ENCODE measurements around the gene GPC3. TPM values are rescaled to one million over a fixed set of nuclear protein-coding genes. Genes with fewer than 3 reads are reported as not detected.
"Not testable (repeated sequence)": the region's sequence is repeated elsewhere in the genome, so short reads cannot be mapped to it uniquely, and the experiment has no call there.

The GPC3 gene
- total RNA-seq, 2 donors from 2014 or later, result 1.9 to 2.0 TPM

- Histone ChIP-seq H3K9ac (ENCODE audit: low read depth in 2 of 2, low read length in 2 of 2) (no peak overlapping the region), H3K36me3 (no peaks in the 10 kb centered on the region), H3K4me1 (no peaks in the 10 kb centered on the region), H3K4me3 (no peak overlapping the region), H3K27ac (no peak overlapping the region), H3K9me3 (no peaks in the 10 kb centered on the region), H3K27me3 (no peaks in the 10 kb centered on the region)
- intact Hi-C loops (cut with DNase I), result no loop called here
- DNase-seq, result no peak
- TF ChIP-seq, protein P1, sequence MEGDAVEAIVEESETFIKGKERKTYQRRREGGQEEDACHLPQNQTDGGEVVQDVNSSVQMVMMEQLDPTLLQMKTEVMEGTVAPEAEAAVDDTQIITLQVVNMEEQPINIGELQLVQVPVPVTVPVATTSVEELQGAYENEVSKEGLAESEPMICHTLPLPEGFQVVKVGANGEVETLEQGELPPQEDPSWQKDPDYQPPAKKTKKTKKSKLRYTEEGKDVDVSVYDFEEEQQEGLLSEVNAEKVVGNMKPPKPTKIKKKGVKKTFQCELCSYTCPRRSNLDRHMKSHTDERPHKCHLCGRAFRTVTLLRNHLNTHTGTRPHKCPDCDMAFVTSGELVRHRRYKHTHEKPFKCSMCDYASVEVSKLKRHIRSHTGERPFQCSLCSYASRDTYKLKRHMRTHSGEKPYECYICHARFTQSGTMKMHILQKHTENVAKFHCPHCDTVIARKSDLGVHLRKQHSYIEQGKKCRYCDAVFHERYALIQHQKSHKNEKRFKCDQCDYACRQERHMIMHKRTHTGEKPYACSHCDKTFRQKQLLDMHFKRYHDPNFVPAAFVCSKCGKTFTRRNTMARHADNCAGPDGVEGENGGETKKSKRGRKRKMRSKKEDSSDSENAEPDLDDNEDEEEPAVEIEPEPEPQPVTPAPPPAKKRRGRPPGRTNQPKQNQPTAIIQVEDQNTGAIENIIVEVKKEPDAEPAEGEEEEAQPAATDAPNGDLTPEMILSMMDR (IDR thresholded peaks at IDR 0.05), result no peak
Observed at GRCh38 chrX:133992882-133993281, 7.5 kb upstream of the GPC3 start.

DNA sequence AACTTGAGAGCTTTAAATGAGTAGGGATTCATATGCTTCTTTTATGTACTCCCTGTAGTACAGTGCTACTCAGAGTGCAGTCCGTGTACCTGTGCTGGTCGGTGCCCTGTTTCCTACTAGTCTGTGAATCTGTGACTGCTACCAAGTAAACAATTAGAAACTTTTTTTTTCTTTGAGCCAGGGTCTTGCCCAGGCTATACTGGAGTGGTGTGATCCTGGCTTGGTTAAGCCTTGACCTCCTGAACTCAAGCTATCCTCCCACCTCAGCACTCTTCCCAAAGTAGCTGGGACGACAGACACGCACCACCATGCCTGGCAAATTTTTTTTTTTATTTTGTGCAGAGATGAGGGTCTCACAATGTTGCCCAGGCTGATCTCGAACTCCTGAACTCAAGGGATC, 6.4 kb upstream of the GPC3 start:
- Histone ChIP-seq H3K27ac (no peak overlapping the region), H3K36me3 (no peaks in the 10 kb centered on the region), H3K9ac (ENCODE audit: low read depth in 2 of 2, low read length in 2 of 2) (no peak overlapping the region), H3K9me3 (no peaks in the 10 kb centered on the region), H3K4me1 (no peaks in the 10 kb centered on the region), H3K4me3 (no peak overlapping the region), H3K27me3 (no peaks in the 10 kb centered on the region)
- intact Hi-C loops (cut with DNase I), result no loop called here
- no peak for DNase-seq
- TF ChIP-seq, protein P1 (IDR thresholded peaks at IDR 0.05), result no peak

GRCh38 chrX:133991057-133991456, 5.7 kb upstream of the GPC3 start:
- intact Hi-C loops (cut with DNase I); H3K9me3 ChIP-seq; H3K36me3 ChIP-seq; H3K4me1 ChIP-seq; H3K27ac ChIP-seq; H3K4me3 ChIP-seq; H3K9ac ChIP-seq (ENCODE audit: low read depth in 2 of 2, low read length in 2 of 2); H3K27me3 ChIP-seq; DNase-seq: not testable (repeated sequence)

GRCh38 chrX:133989993-133990392, 4.6 kb upstream of the GPC3 start:
- TF ChIP-seq, protein P1 (IDR thresholded peaks at IDR 0.05), result no peak
- Histone ChIP-seq H3K9me3 (no peaks in the 10 kb centered on the region), H3K36me3 (no peaks in the 10 kb centered on the region), H3K9ac (ENCODE audit: low read depth in 2 of 2, low read length in 2 of 2) (no peak overlapping the region), H3K4me3 (no peak overlapping the region), H3K27ac (no peak overlapping the region), H3K27me3 (peaks cover 6% of the 10 kb centered on the region), H3K4me1 (no peaks in the 10 kb centered on the region)
- intact Hi-C loops (cut with DNase I), result no loop called here
- no peak for DNase-seq

GRCh38 chrX:133989490-133989889, 4.1 kb upstream of the GPC3 start:
- no peaks in the 10 kb centered on the region for H3K36me3 ChIP-seq
- H3K9ac ChIP-seq (ENCODE audit: low read depth in 2 of 2, low read length in 2 of 2), result no peak overlapping the region
- H3K4me3 ChIP-seq, result no peak overlapping the region
- DNase-seq, result no peak
- H3K9me3 ChIP-seq, result no peaks in the 10 kb centered on the region
- H3K27ac ChIP-seq, result no peak overlapping the region
- peaks cover 10% of the 10 kb centered on the region for H3K27me3 ChIP-seq
- TF ChIP-seq, protein P1 (IDR thresholded peaks at IDR 0.05), result no peak
- intact Hi-C loops (cut with DNase I), result no loop called here
- no peaks in the 10 kb centered on the region for H3K4me1 ChIP-seq

GRCh38 chrX:133988010-133988409, 2.6 kb upstream of the GPC3 start:
- no peak for DNase-seq
- H3K4me3 ChIP-seq, result no peak overlapping the region
- TF ChIP-seq, protein P1 (IDR thresholded peaks at IDR 0.05), result no peak
- H3K9me3 ChIP-seq, result no peaks in the 10 kb centered on the region
- H3K9ac ChIP-seq (ENCODE audit: low read depth in 2 of 2, low read length in 2 of 2), result no peak overlapping the region
- H3K27ac ChIP-seq, result no peak overlapping the region
- no peaks in the 10 kb centered on the region for H3K36me3 ChIP-seq
- peaks cover 10% of the 10 kb centered on the region for H3K27me3 ChIP-seq
- H3K4me1 ChIP-seq, result no peaks in the 10 kb centered on the region
- intact Hi-C loops (cut with DNase I), result no loop called here
